Upper lobe of left lung (tissue), 6 donors: ENCODE results near the gene SFN. TPM values are rescaled to one million over a fixed set of nuclear protein-coding genes. Genes with fewer than 3 reads are reported as not detected.

Experiments
- ATAC-seq, 2 donors: fragments of 200-7000 bp; cut with Tn5 transposase; one replicate each; pipeline ENCODE4 v1.9.1; 2022; ENCODE audit warnings: mild to moderate bottlenecking in 2 of 2, moderate library complexity in 2 of 2; ENCODE audit not compliant: low FRiP score in 2 of 2
- DNase-seq, 2 donors: peaks; one replicate each; pipeline ENCODE4 v3.0.0-alpha.2; 2019 to 2020
- H3K27ac ChIP-seq, 4 donors: fragments of 200-600 bp; sonication (generic); one replicate each; pipeline ENCODE4 v1.5.1; 2016 to 2019
- H3K27me3 ChIP-seq, 4 donors: fragments of 200-600 bp; sonication (generic); one replicate each; pipeline ENCODE4 v1.5.1; 2017 to 2019
- H3K36me3 ChIP-seq, 4 donors: fragments of 200-600 bp; sonication (generic); one replicate each; pipeline ENCODE4 v1.5.1; 2016 to 2019
- H3K4me1 ChIP-seq, 4 donors: fragments of 200-600 bp; sonication (generic); one replicate each; pipeline ENCODE4 v1.5.1; 2018 to 2019
- H3K4me3 ChIP-seq, 4 donors: fragments of 200-600 bp; sonication (generic); one replicate each; pipeline ENCODE4 v1.5.1; 2017 to 2019; ENCODE audit warnings: mild to moderate bottlenecking in 2 of 4, moderate library complexity in 1 of 4
- H3K9me3 ChIP-seq, 4 donors: fragments of 200-600 bp; sonication (generic); one replicate each; pipeline ENCODE4 v1.5.1; 2018 to 2019
- CTCF ChIP-seq, 6 experiments: fragments of 450-650 bp in 4 of 6; fragments of 200-600 bp in 2 of 6; sonication (generic) in 2 of 6; IDR thresholded peaks; one replicate each; pipeline ENCODE4 v1.5.1; 2016 to 2019; ENCODE audit warnings: antibody characterized with exemption in 6 of 6
- EP300 ChIP-seq, 4 donors: sonication (generic); formaldehyde crosslinking; IDR thresholded peaks; one replicate each; pipeline ENCODE4 v1.5.1; 2017; ENCODE audit warnings: antibody characterized with exemption in 4 of 4, control low read depth in 2 of 4
- POLR2A ChIP-seq, 4 donors: fragments of 450-650 bp; IDR thresholded peaks; one replicate each; pipeline ENCODE4 v1.5.1; 2016 to 2017; ENCODE audit warnings: antibody characterized with exemption in 4 of 4, mild to moderate bottlenecking in 2 of 4
- POLR2AphosphoS5 ChIP-seq, 2 donors: sonication (generic); formaldehyde crosslinking; IDR thresholded peaks; one replicate each; pipeline ENCODE4 v1.5.1; 2017; ENCODE audit warnings: antibody characterized with exemption in 2 of 2
- WGBS, 2 donors: methylation state at CpG; one replicate each; pipeline ENCODE4 v1.1.5; 2017 to 2018; 5-methylcytosine and 5-hydroxymethylcytosine counted together
- total RNA-seq, 6 donors: library from RNA; depleted of rRNA in 4 of 6; stranded (reverse); fragments of >200 nt in 4 of 6; gene quantifications; one replicate each; pipeline versions ENCODE4 v1.1.0 to v1.2.1, GENCODE V29; 2016 to 2021
- donor health status: DM: no; HTN: no; CAD: no; lungs with moderate emphysema.
- donor health status: DM: no; HTN: yes; CAD: no; lungs with severe emphysema.

SFN gene
- total RNA-seq, 6 donors from 2014 or later = 21.0 to 129 (median 70.1) TPM

- no peak for ATAC-seq
- DNase-seq = no peak
- H3K4me3 ChIP-seq = no peak overlapping the region
- H3K27me3 ChIP-seq = no peaks in the 10 kb centered on the region
- H3K27ac ChIP-seq = no peak overlapping the region
- TF ChIP-seq POLR2AphosphoS5 (IDR thresholded peaks at IDR 0.05) (no peak), EP300 (IDR thresholded peaks at IDR 0.05) (no peak), POLR2A (IDR thresholded peaks at IDR 0.05) (no peak), CTCF (IDR thresholded peaks at IDR 0.05) (no peak)
- WGBS, 2 donors = 92 to 97% methylated on average over 5 to 10 of the region's 10 CpGs
- no peaks in the 10 kb centered on the region for H3K9me3 ChIP-seq
- peaks cover 14 to 89% (median 68%) of the 10 kb centered on the region in 4 donors for H3K36me3 ChIP-seq
- H3K4me1 ChIP-seq = peaks cover 0 to 5% (median 0%) of the 10 kb centered on the region in 4 donors
These were observed 9.3 kb upstream of the SFN start for GRCh38 chr1:26853600-26853999.

GRCh38 chr1:26854906-26855305 is 8.0 kb upstream of the SFN start:
- Histone ChIP-seq H3K27me3 (no peaks in the 10 kb centered on the region), H3K36me3 (peaks cover 14 to 76% (median 59%) of the 10 kb centered on the region in 4 donors), H3K27ac (no peak overlapping the region), H3K4me1 (no peaks in the 10 kb centered on the region), H3K4me3 (no peak overlapping the region), H3K9me3 (no peaks in the 10 kb centered on the region)
- WGBS, 2 donors = 93 to 95% methylated on average over 3 to 5 of the region's 5 CpGs
- DNase-seq (no peak), ATAC-seq (no peak)
- TF ChIP-seq POLR2AphosphoS5 (IDR thresholded peaks at IDR 0.05) (no peak), EP300 (IDR thresholded peaks at IDR 0.05) (no peak)

- TF ChIP-seq POLR2A (IDR thresholded peaks at IDR 0.05) (no peak), POLR2AphosphoS5 (IDR thresholded peaks at IDR 0.05) (no peak), EP300 (IDR thresholded peaks at IDR 0.05) (no peak), CTCF (IDR thresholded peaks at IDR 0.05) (no peak)
- Histone ChIP-seq H3K36me3 (peaks cover 13 to 69% (median 51%) of the 10 kb centered on the region in 4 donors), H3K4me1 (no peaks in the 10 kb centered on the region)
These were observed 7.3 kb upstream of the SFN start for GRCh38 chr1:26855636-26856035.

GRCh38 chr1:26856181-26856580 is 6.8 kb upstream of the SFN start:
- Histone ChIP-seq H3K4me1 (no peaks in the 10 kb centered on the region), H3K4me3 (no peak overlapping the region), H3K27me3 (no peaks in the 10 kb centered on the region), H3K27ac (no peak overlapping the region), H3K36me3 (peaks cover 9 to 64% (median 46%) of the 10 kb centered on the region in 4 donors), H3K9me3 (no peaks in the 10 kb centered on the region)
- DNase-seq (no peak), ATAC-seq (no peak)
- TF ChIP-seq POLR2AphosphoS5 (IDR thresholded peaks at IDR 0.05) = no peak
- no peak for TF ChIP-seq CTCF (IDR thresholded peaks at IDR 0.05)
- TF ChIP-seq EP300 (IDR thresholded peaks at IDR 0.05) = no peak
- TF ChIP-seq POLR2A (IDR thresholded peaks at IDR 0.05) = no peak
- 94 to 96% methylated on average over 9 to 11 of the region's 11 CpGs for WGBS, 2 donors

More at GRCh38 chr1:26855636-26856035, 7.3 kb upstream of the SFN start:
- Histone ChIP-seq H3K27ac (no peak overlapping the region), H3K9me3 (no peaks in the 10 kb centered on the region), H3K27me3 (no peaks in the 10 kb centered on the region), H3K4me3 (no peak overlapping the region)
- ATAC-seq = no peak
- WGBS, 2 donors = 89 to 100% methylated on average over 4 of the region's 4 CpGs
- DNase-seq = no peak

GRCh38 chr1:26856604-26857469 is 6.1 kb upstream of the SFN start:
- DNase-seq (no peak), ATAC-seq (no peak)
- no peak overlapping the region for H3K27ac ChIP-seq
- TF ChIP-seq CTCF (IDR thresholded peaks at IDR 0.05) (no peak), POLR2AphosphoS5 (IDR thresholded peaks at IDR 0.05) (no peak), EP300 (IDR thresholded peaks at IDR 0.05) (no peak), POLR2A (IDR thresholded peaks at IDR 0.05) (no peak)
- H3K36me3 ChIP-seq = peaks cover 2 to 57% (median 40%) of the 10 kb centered on the region in 4 donors
- H3K9me3 ChIP-seq = no peaks in the 10 kb centered on the region
- no peak overlapping the region for H3K4me3 ChIP-seq
- 87 to 88% methylated on average over 18 to 21 of the region's 21 CpGs for WGBS, 2 donors
- no peaks in the 10 kb centered on the region for H3K4me1 ChIP-seq
- no peaks in the 10 kb centered on the region for H3K27me3 ChIP-seq
